Measurements from ENCODE around the gene LRP1B.
"Not testable (repeated sequence)": the region's sequence is repeated elsewhere in the genome, so short reads cannot be mapped to it uniquely, and the experiment has no call there.

LRP1B gene

DNA sequence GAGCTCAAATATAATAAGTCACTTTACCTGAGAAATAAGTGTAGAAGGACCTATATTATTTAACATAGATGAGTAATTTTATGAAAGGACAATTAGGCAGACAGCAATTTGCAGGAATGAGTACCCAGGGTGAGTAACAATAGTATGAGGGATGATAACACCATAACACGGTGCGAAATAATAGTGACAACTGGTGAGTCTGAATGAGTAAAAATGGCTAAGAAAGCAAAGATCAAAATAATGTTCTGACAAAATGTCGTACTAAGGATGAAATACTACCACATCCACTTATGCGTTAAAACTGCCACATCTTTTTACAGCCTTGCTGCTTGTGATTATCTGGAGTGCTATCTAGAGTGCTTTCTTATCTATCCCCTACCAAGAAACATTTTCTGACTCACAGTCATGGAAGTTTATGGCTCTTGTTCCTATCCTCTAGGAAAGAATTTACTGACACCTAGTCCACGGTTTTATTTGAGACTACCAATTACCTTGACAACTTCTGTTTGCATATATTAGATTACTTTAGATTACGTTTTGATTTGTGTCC is 929.7 kb downstream of the LRP1B start:
- FAIRE-seq, result no peak

DNA sequence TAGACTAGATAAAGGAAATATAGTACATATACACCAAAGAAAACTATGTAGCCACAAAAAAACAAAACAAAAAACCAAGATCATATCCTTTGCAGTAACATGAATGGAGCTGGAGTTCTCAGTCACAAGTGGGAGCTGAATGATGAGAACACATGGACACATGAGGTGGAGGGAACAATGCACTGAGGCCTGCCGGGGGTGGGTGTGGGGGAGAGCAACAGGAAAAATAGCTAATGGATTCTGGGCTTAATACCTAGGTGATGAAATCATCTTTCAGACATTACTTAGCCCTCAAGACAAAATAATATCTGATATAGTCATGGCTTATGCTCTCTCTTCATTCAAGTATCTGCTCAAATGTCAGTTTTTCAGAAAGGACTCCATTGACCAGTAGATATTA is 930.6 kb downstream of the LRP1B start:
- no peak for FAIRE-seq

DNA sequence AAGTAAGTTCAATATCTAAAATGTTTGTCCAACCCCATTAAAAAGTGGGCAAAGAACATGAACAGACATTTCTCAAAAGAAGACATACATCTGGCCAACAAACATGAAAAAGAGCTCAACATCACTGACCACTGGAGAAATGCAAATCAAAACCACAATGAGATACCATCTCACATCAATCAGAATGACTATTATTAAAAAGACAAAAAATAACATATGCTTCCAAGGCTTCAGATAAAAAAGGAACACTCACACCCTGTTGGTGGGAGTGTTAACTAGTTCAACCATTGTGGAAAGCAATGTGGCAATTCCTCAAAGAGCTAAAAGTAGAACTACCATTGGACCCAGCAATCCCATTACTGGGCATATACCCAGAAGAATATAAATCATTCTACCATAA is 931.1 kb downstream of the LRP1B start:
- no peak for FAIRE-seq

DNA sequence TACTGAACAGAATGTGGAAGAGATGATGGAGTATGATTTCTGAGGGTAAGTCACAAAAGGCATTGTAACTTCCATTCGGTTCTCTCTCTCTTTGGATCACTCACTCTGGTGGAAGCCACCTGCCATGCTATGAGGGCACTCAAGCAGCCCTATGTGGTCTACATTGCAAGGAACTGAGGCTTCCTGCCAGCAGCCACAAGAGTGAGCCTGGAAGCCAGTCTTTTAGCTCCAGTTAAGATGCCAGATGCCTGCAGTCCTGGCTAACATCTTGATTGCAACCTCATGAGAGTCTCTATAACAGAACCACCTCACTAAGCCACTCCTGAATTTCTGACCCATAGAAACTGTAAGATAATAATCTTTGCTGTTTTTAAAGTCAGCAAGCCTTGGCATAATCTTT is 935.7 kb downstream of the LRP1B start:
- FAIRE-seq, result no peak

DNA sequence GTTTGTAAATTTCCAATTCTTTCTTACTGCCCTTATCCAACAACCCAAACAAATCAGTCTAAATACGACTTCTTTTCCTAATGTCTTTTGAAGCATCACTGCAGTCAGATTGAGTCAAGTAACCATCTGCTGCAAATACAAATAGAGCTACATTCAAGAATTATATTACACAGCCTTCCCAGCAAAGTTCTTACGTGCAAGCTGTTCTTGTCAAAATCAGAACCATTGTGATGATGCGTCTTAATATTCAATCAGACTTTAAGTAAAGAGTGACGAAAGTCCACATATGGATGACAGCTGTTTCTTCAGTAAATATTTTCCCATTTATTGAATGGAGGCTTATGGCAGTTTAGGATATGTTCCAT is 943.8 kb downstream of the LRP1B start:
- no peak for FAIRE-seq

DNA sequence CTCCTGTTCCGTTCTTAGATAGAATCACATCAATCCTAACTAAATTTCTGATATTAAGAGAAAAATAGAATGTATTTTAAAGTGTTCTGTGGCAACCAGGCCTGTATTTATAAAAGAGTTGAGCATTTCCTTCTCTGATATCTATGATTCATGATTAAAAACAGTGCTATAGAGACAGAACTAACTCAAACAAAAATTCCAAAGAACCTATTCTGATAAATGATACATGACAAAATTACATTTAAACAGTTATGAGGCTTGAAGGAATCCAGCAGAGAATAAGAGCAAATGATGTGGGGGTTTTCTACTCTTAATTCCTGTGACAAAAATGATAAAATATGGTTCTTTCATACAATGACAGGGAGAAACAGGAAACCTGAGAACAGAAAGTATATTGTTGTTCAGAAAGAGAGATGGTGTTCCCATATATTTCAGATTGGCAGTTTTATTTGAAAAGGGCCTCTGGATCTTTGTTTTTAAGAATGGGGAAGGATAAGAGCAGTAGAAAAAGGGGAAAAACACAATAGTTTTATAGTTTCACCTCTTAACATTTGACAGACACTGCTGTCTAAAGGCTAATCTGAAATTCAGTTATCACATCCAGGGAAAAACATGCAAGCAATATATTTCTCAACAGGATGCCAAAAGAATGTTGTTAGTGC is 944.3 kb downstream of the LRP1B start:
- FAIRE-seq, result no peak

DNA sequence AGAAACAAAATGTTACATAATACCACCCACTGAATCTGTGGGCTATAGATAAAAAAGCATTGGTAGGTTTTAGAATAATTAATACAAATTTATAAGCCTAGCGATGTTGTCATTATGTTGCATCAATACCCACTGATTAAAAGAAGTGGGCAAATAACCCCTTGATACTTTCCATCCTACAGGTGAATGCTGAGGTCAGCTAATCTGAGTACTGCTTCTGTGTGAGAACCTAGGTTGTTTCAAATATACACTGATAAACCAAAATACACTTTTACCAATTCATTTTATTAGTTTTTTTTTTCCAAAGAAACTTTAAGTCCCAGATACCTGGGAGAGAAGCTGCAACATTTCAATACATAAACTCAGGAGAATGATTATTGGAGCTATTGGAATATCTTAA is 948.6 kb downstream of the LRP1B start:
- no peak for FAIRE-seq

DNA sequence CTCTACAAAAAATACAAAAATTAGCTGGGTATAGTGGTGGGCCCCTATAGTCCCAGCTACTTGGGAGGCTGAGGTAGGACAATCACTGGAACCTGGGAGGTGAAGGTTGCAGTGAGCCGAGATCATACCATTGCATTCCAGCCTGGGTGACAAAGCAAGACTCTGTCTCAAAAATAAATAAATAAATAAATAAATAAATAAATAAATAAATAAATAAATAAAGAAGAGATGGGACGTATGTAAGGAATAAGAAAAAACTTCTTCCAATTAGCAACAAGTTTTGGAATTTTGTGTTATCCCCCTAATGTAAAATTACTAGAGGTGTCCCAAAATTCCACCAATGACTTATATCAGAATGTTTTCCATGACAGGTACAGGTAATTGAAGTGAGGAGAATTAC is 961.7 kb downstream of the LRP1B start:
- not testable (repeated sequence) for FAIRE-seq

DNA sequence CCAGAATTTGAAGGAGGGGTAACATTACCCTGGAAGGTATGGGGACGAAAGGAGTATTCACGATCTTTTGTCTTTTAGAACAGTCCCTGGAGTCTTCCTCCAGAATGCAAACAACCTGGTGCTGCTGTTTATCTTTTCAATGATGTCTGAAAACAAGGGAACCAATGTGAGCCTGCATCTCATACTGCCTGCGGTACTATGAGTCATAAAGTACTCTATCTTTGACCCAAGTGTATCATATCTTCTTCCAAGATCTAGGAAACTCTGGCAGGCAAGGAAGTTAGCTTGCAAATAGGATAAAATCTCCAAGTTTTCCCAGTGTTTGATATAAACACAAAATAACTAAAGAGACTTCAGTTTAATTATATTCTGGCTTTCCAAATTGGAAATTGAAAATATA is 968.5 kb downstream of the LRP1B start:
- no peak for FAIRE-seq

DNA sequence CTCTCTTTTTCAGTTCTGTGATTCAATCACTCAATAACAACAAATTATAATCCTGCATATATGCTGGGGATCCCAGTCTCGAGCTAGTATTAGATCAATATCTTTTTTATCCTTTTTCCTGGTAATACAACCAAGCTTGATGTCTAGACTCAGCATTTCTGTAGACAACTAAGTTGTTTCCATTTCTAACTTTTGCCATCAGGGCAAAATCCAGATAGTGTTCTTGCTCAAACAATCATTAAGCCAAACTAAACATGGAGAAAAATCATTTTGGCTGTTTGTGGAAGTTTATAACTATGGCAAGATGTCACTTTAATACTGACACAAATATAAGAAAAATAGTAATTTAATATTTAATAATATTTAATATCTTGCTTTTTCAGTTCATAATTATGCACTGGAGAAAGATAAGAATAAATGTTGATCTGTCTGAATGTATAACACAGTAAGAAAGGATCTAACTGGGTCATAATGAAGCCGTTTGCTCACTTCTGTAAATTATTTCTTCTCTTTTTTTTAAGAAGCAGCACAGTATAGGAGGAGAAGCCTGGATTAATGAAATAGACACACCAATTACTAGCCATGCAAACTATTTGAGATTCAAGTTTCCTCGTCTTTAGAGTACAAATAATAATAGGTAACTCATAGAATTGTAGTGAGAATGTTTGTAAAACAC is 979.1 kb downstream of the LRP1B start:
- no peak for FAIRE-seq

DNA sequence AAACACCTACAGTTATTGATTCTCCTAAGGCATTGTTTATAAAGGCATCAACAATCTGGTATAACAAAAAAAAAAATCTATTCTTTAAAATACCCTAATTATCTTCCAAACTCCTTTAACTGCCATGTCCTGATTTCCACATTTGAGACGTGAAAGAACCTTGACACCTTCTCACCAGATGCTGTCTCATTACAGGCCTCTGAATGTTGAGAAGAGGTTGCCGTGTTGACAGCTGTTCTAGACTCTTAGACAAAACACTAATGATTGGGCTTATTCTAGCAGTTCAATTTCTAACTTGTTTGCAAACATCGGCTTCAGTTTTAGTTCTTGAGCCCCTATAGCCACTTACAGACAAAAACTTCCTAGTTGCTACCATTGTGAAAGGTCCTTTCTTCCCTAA is 988.8 kb downstream of the LRP1B start:
- FAIRE-seq, result no peak

DNA sequence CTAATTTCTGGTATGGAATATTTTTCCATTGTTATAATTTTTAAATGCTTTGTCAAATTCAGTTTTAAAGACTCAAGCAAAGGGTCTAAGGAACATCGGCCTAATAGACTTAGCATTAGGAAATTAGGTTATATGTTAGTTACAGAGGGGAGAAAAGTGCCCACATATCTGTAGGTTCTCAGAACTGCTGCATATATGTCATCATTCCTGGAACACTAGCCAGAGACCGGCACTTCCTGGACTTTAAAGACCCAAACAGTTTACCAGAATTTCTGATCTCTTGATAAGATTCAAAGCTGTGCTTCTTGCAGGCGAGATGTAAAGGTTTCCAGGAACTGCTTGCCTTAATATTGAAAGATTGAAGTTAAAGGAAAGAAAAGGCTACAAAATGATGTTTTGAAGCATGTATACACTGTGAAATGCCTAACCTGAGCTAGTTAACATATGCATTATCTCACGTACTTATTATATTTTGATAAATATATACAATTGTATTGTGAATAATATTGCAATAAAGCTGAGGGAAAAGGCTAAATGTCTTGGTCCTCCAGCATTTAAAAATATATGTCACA is 993.6 kb downstream of the LRP1B start:
- FAIRE-seq, result no peak

DNA sequence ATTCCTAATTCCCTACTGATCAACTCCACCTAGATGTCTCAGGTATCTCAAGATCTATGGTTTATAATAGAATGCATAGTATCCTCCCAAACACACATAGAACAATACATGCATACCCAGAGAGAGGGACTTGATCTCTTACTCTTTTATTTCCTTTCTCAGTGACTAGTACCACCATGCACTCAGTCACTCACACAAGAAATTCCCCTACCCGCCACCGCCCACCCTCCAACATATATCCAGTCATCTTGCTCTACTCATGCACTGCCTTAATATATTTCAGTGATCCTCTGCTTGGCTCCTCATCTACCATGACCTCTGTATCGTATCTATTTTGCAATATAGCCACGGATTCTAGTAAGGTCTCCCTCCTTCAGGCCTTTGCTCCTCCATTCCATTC is 996.9 kb downstream of the LRP1B start:
- no peak for FAIRE-seq

DNA sequence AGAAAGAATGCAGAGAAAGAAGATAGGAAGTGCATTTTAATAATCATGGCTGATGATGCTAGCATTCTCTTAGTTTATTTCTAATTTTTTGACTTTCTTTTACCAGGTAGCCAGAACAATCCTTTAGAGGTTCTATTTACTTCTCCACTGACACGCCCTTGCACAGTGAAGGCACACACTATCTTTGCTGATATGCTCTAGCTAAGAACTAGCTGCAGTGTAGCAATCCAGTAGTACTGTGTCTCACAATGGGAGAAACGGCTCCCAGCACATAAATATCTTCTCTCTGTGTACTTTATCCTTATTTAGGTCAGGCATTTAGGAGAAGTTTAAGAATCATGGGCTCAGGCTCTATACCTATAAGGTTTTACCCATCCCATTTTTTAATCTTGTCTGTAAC is 1005.4 kb downstream of the LRP1B start:
- FAIRE-seq, result no peak

DNA sequence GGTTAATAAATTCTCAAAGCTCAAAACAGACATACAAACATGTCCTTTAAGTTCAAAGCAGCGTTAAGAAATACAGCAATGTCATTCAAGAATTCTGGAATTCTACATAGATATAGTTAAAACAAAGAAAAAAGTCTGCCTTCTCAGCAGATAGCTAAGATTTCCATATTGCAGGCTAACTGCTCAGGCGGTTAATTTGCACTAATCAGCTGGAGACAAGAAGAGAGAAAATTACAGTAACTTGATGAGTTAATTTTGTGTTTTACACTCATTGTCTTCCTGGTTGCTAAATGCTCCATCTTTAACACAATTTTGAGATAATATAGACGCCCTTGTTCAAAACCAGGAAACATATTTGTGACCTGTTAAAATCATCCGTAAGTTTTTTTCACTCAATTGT is 1012.0 kb downstream of the LRP1B start:
- FAIRE-seq, result no peak

DNA sequence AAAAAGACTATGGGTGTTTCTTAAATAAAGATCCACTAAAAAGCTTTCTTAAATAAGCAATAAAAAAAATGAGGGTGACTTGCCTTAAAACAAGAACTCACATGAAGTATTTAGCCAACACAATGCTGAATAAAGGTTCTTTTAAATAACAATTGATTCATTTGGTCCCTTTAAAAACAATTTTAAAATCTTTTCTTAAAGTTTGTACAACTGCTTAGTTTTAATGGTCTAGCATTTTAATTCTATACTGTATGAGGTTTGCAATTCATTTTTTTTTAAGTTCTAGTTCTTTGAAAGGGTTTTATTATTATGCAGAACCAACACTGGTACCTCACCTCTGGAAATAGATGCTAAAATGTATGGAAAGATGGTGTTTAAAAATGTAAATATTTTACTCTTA is 1017.5 kb downstream of the LRP1B start:
- FAIRE-seq, result no peak

DNA sequence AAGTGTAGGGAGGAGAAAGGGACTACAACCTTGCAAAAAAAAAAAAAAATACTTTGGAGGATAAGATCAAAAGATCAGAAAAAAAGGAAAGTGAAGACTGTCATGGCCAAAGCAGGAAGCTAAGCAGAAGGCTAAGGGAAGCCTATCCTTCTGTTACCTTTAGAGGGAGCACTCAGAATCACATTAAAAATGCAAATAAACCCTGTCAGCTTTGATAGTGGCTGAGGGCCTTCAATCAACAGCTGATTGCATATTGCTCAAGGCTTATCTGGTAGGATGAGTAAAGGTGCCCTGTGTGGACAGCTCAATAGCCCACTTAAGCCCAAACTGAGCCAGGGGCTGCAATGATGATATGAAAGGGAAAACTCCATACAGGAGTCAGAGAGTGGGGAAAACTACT is 1021.2 kb downstream of the LRP1B start:
- FAIRE-seq, result no peak

DNA sequence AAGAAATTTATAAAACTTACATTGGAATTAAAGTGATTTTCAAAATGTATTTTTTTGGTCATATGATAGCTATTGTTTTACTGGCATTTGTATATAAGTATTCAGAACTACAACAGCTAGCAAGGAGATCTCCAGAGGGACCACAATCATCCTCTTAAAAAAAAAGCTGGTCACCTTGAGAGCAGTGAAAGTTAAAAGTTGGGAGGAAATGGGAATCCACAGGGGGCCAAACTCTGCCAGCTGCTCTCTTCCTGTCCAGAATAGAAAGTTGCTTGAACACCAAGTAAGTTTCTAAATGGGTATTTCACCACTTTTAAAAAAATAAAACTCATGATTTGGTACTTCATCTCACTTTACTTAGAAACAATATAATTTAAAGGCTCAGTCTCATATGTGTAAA is 1025.1 kb downstream of the LRP1B start:
- FAIRE-seq, result no peak

DNA sequence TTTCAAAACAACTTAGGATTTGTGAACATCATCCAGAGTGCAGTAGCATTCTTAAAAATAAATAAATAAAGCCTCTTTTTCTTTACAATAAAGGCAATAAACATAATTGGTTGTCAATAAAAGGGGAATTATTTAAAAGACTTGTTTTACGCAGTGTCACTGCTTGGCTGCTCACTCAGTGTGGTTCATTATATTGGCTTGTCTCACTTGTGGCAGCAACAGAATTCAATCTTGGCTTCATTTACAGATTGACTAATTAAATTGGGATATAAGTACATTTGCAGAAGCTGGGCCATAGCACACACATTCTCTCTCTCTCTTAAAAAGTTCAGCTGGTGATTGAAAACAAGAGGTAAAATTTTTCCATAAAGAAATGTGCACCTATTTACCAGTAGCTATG is 1027.6 kb downstream of the LRP1B start:
- FAIRE-seq, result no peak

DNA sequence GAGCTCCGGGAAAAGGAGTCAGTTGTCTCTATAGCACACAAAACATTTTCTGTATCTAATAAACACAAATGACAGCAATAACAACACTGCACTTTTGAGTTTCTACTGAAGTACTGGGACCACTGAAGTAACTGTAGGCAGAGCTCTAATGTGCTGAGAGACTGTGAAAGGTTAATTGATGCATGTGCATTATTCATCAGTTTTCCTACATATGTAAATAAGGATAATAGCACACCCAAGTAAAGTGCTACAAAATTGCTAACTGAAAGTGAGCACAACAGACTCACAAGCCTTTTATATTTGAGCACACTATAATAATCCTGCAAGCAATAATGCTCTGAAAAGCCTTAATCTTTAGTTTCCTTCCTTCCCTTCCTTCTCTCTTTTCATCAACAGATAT is 1051.6 kb downstream of the LRP1B start:
- no peak for FAIRE-seq

DNA sequence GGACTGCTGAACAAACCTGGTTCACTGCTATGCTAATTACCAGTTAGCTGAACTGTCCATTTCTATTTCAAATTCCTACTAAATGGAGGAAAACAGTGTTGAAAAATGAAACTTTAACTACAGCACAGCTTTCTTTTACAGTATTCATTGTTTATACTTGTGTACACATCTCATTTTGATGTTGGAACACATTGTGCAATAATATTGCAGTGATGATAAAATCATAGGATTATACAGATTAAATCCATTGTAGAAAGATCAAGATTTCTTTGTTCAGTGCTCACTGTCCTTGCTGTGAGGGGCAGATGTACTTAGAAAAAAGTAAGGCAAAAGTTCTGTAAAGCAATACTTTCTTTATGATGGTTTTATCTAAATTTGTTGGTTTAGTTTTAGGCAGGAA is 1055.1 kb downstream of the LRP1B start:
- FAIRE-seq, result no peak

DNA sequence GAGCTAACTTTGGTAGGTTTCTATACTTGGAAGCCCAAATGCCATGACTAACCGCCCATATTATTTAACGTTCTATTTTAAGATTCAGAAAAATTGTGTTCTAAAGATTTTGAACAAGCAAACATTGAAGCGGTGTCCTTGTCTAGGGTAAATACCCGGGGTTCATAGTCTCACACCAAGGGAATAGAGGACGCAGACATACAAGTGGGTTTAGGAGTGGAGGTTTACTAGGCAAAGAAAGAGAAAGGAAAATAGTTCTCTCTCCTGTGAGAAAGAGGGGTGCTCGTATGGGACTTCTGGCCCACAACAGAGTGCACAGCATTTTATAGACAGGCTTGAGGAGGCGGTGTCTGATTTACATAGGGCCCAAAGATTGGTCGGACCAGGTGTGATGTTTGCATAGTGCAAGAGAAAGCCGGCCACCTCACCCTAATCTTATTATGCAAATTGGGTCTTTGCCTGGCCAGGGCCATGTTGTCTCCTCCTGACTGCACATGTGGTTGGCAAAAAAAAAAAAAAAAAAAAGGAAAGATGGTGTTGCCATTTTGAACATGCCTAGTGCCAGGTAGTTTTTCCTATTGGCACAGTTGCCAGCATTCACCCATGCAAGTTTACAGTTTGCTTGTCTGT is 1062.6 kb downstream of the LRP1B start:
- FAIRE-seq, result no peak

DNA sequence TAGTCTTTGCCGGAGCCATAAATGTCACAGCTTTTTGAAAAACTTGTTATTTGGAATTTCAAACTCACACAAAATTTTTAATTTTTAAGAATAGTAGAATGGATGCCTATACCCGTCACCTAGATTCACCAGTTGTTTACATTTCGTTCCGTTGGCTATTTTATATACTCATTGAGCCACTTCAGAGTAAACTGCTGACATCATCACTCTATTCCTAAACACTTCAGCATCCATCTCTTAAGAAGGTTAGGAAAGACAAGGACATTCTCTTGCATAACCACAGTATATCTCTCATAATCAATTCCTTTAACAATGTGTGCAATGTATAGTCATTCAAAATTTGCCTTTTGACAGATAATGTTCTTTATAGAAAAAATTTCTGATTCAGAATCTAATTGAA is 1065.8 kb downstream of the LRP1B start:
- FAIRE-seq, result no peak

DNA sequence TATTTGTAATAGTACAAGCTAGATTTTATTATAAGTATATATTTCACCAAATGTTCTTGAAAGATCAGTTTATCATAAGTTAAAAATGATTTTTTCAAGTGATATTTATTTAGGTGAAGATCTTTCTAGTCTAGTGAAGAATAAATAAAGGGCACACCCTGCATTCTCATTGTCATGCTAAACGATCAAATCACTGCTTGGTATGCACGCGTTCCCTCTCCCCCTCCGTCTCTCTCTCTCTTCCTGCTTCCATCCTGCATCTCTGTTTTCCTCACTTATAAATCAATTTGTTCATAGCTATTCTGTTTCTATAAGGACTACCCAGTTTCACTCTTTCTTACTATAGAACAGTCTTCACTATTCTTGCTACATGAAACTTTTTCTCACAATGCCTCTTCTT is 1067.4 kb downstream of the LRP1B start:
- FAIRE-seq, result no peak

Measured in A204.1 (cell line).